Measurements from ENCODE around the gene VAT1. TPM values are rescaled to one million over a fixed set of nuclear protein-coding genes. Genes with fewer than 3 reads are reported as not detected.

VAT1 gene
- polyA plus RNA-seq, 1 experiment = 245 TPM

DNA sequence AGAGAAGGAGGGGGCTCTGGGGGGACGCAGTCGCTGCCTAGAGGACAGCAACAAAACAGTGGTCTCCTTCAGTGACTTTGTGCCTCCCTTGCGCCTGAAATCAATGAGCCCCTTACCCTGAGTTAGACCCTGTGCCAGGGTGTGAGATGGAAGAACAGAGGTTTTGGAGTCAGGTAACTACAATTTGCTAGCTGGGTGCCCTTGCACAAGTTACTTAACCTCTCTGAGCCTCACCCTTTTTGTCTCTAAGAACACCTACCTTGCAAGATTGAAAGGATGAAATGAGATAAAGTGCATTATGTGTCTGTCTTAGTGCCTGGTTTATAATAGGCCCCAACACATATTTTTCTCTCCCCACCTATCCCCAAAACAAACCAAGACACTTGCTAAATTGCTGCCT is 12.7 kb upstream of the VAT1 start:
- no peak for DNase-seq (ENCODE audit: low read depth)
- Histone ChIP-seq H3K36me3 (ENCODE audit: control insufficient read depth, insufficient read depth, low read length) (no peaks in the 10 kb centered on the region), H3K27me3 (ENCODE audit: control insufficient read depth, insufficient read depth, low read length) (no peaks in the 10 kb centered on the region), H3K4me3 (ENCODE audit: low read depth, low read length) (no peak overlapping the region)
- CTCF ChIA-PET = interaction anchor here (1.7 kb wide), 1 partner anchor 10 kb away, joined by 8 read pairs; no protein-coding TSS in a partner anchor
- POLR2A ChIA-PET = no interaction called here
- TF ChIP-seq, protein P1, sequence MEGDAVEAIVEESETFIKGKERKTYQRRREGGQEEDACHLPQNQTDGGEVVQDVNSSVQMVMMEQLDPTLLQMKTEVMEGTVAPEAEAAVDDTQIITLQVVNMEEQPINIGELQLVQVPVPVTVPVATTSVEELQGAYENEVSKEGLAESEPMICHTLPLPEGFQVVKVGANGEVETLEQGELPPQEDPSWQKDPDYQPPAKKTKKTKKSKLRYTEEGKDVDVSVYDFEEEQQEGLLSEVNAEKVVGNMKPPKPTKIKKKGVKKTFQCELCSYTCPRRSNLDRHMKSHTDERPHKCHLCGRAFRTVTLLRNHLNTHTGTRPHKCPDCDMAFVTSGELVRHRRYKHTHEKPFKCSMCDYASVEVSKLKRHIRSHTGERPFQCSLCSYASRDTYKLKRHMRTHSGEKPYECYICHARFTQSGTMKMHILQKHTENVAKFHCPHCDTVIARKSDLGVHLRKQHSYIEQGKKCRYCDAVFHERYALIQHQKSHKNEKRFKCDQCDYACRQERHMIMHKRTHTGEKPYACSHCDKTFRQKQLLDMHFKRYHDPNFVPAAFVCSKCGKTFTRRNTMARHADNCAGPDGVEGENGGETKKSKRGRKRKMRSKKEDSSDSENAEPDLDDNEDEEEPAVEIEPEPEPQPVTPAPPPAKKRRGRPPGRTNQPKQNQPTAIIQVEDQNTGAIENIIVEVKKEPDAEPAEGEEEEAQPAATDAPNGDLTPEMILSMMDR (IDR thresholded peaks at IDR 0.05; ENCODE audit: insufficient read depth, low read depth, low read length) = no peak

DNA sequence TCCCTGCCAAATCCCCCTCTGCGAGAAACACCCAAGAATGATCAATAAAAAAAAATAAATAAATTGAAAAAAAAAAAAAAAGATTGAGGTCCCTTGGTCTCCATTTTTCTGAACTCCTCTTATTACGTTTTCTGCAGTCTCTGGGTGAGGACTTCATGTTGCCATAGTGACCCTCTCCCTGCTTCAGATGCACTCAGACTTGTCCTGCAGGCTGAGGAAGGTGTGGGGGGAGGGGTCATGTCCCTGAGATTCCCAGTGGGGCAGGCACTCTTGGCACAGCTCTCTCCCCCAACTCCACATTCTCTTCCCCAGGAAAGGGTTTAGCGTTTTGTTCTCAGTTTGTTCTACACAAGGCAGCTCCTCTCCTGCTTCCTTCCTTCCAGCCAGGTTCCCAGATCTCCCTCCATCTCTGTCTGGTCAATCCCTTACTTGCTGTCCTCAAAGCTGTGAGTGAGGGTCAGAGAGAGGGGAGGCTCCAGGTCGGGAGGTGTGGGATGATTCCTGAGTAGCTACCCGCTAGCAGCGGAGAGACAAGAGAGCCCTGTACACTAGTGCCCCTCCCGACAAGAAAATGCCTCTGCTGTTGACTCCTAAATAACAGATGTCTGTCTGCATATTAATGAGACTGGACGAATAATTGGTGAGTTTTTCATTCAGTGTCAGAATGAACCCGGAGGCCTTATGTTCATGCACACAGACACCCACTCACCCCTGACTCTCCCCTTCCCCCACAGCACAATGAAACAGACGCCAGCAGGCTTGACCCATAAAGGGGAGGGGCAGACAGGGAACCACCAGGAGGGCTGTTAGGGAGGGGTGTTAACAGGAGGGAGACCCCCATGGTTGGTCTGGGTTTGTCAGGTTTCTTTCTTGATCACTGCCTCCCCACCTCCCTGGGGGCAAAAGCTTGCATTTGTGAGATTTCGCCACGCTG is 12.0 kb upstream of the VAT1 start:
- Histone ChIP-seq H3K4me3 (ENCODE audit: low read depth, low read length) (no peak overlapping the region), H3K36me3 (ENCODE audit: control insufficient read depth, insufficient read depth, low read length) (no peaks in the 10 kb centered on the region), H3K27me3 (ENCODE audit: control insufficient read depth, insufficient read depth, low read length) (no peaks in the 10 kb centered on the region)
- TF ChIP-seq, protein P1 (IDR thresholded peaks at IDR 0.05; ENCODE audit: insufficient read depth, low read depth, low read length) = no peak
- ChIA-PET CTCF (interaction anchor here (1.7 kb wide), 1 partner anchor 10 kb away, joined by 8 read pairs; no protein-coding TSS in a partner anchor), POLR2A (interaction anchor here (0.7 kb wide), 1 partner anchor 334 kb away, joined by 4 read pairs; no protein-coding TSS in a partner anchor)
- no peak for DNase-seq (ENCODE audit: low read depth)

DNA sequence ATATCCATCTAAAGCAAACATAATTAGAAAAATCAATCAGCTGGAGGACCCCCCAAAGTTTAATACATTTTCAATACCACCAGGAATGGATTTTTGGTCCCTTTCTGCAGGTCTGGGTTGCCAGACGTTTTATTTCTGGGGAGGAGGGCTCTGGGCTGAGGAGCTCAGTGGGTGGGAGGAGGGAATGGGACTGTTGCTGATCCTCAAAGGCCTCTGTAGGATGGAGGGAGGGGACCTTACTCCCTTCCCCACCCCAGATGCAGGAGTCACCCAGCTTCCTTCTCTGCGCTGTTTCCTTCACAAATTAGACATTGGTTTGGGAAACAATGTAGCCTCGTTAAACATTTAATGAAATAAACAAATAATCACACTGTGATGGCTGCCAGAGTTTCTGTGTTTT is 9.5 kb upstream of the VAT1 start:
- Histone ChIP-seq H3K36me3 (ENCODE audit: control insufficient read depth, insufficient read depth, low read length) (no peaks in the 10 kb centered on the region), H3K4me3 (ENCODE audit: low read depth, low read length) (no peak overlapping the region), H3K27me3 (ENCODE audit: control insufficient read depth, insufficient read depth, low read length) (no peaks in the 10 kb centered on the region)
- CTCF ChIA-PET = interaction anchor here (1.2 kb wide), 1 partner anchor 34 kb away, joined by 3 read pairs; the partner anchor contains the start of gene RPL27
- DNase-seq (ENCODE audit: low read depth) = no peak
- TF ChIP-seq, protein P1 (IDR thresholded peaks at IDR 0.05; ENCODE audit: insufficient read depth, low read depth, low read length) = no peak
- POLR2A ChIA-PET = no interaction called here

DNA sequence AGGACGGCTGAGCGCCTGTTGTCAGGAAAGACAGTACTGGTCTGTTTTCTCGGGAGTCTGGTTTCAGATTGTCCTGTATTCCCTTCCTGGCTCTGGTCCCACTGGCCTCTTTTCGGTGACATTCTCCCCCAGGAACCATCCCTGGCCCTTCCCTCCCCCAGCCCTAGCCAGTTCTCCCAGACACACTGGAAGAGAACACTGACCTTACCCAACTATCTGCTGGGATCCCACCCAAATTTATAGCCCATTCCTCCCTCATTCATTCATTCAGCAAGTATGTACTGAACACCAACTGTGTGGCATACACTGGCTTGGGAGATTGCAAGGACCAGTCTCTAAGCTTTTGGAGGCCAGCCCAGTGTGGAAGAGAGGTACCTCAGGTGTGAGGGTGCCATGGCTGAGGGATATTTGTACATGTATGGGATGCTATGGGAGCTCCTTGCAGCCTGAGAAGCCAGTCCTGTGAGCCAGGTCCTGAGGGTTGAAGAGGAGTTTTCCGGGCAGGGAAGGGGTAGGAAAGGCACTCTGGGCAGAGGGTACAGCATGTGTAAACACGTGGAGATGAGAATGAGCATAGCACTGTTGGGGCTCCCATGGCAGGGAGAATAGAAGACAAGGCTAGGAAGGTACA is 8.1 kb upstream of the VAT1 start:
- TF ChIP-seq, protein P1 (IDR thresholded peaks at IDR 0.05; ENCODE audit: insufficient read depth, low read depth, low read length) = no peak
- no peaks in the 10 kb centered on the region for H3K36me3 ChIP-seq (ENCODE audit: control insufficient read depth, insufficient read depth, low read length)
- no peak for DNase-seq (ENCODE audit: low read depth)
- no peak overlapping the region for H3K4me3 ChIP-seq (ENCODE audit: low read depth, low read length)
- no peaks in the 10 kb centered on the region for H3K27me3 ChIP-seq (ENCODE audit: control insufficient read depth, insufficient read depth, low read length)
- CTCF ChIA-PET = no interaction called here
- POLR2A ChIA-PET = interaction anchor here (0.6 to 0.7 kb wide), 2 partner anchors 285 to 330 kb away, joined by 3 to 10 read pairs; no protein-coding TSS in a partner anchor

DNA sequence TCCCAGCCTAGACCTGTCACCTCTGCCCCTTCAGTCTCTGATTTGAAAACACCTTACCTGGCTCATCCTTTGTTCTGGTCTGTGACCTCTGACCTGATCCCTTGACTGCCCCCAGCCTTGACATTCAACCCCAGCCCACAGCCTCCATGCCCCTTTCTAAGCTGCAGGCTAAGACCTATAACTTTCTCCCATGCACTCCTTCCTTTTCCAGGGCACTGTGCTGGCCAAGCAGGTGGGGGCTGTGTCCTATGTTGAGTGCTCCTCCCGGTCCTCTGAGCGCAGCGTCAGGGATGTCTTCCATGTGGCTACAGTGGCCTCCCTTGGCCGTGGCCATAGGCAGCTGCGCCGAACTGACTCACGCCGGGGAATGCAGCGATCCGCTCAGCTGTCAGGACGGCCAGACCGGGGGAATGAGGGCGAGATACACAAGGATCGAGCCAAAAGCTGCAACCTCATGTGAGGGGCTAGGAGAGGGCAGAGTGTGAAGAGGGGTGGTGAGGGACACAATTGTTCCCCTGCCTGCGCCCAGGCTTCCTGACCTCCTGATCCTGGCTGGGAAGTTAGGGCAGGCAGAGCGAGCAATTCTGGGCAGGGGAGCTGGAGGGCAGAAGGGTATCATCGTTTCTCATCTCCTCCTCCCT is 6.2 kb upstream of the VAT1 start:
- ChIA-PET CTCF (no interaction called here), POLR2A (no interaction called here)
- Histone ChIP-seq H3K4me3 (ENCODE audit: low read depth, low read length) (no peak overlapping the region), H3K27me3 (ENCODE audit: control insufficient read depth, insufficient read depth, low read length) (peaks cover 2% of the 10 kb centered on the region; the same call in 1 of the 2 replicates), H3K36me3 (ENCODE audit: control insufficient read depth, insufficient read depth, low read length) (no peaks in the 10 kb centered on the region)
- DNase-seq (ENCODE audit: low read depth) = no peak
- TF ChIP-seq, protein P1 (IDR thresholded peaks at IDR 0.05; ENCODE audit: insufficient read depth, low read depth, low read length) = no peak
